ENCODE data around the gene ANKRD13A.

DNA sequence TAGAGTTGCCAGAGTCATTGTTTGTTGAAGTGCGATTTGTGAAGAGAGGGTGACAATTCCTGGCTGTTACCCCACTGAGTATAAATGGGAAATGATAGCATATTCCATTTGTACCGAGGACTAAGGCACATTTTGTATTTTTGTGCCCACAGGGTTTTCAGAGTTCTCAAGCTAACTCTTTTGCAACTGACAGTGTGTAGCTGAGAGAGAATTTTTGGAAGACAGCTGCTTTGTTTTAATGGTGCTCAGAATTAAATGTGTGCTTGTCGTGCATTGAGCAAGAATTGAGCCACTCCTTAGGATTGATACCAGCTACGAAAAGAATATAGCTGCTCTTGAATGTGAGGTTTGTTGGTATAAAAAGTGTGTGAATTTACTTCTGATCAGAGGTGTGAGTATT, 21.7 kb downstream of the ANKRD13A start:
- TF ChIP-seq EZH2 (IDR thresholded peaks at IDR 0.05; ENCODE audit: borderline replicate concordance, low read depth, low read length, severe bottlenecking), result no peak
- TF ChIP-seq, protein P1, sequence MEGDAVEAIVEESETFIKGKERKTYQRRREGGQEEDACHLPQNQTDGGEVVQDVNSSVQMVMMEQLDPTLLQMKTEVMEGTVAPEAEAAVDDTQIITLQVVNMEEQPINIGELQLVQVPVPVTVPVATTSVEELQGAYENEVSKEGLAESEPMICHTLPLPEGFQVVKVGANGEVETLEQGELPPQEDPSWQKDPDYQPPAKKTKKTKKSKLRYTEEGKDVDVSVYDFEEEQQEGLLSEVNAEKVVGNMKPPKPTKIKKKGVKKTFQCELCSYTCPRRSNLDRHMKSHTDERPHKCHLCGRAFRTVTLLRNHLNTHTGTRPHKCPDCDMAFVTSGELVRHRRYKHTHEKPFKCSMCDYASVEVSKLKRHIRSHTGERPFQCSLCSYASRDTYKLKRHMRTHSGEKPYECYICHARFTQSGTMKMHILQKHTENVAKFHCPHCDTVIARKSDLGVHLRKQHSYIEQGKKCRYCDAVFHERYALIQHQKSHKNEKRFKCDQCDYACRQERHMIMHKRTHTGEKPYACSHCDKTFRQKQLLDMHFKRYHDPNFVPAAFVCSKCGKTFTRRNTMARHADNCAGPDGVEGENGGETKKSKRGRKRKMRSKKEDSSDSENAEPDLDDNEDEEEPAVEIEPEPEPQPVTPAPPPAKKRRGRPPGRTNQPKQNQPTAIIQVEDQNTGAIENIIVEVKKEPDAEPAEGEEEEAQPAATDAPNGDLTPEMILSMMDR (IDR thresholded peaks at IDR 0.05; ENCODE audit: extremely low read depth in 1 of 2, insufficient read depth in 1 of 2, low read depth in 1 of 2, low read length in 2 of 2), result no peak
- no peak for TF ChIP-seq POLR2A (IDR thresholded peaks at IDR 0.05; ENCODE audit: low read depth, low read length)
- TF ChIP-seq, protein P2, sequence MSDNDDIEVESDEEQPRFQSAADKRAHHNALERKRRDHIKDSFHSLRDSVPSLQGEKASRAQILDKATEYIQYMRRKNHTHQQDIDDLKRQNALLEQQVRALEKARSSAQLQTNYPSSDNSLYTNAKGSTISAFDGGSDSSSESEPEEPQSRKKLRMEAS (IDR thresholded peaks at IDR 0.05; ENCODE audit: insufficient read depth, insufficient read length), result no peak
- TF ChIP-seq POLR2AphosphoS5 (IDR thresholded peaks at IDR 0.05; ENCODE audit: insufficient read depth, low read depth, low read length), result no peak
- no peak for TF ChIP-seq MYC (IDR thresholded peaks at IDR 0.05; ENCODE audit: low read depth, low read length)
- TF ChIP-seq GATA2 (IDR thresholded peaks at IDR 0.05; ENCODE audit: insufficient read depth, insufficient read length, low read depth, low read length), result no peak
